Fibroblast of gingiva (primary cell): ENCODE results near the gene PPARA.

Source experiments
- DNase-seq: peaks from one replicate; pipeline ENCODE4 v3.0.0-alpha.2; 2011; ENCODE audit warnings: low read depth

PPARA gene

GRCh38 chr22:46290843-46291785, 140.8 kb downstream of the PPARA start:
- no peak for DNase-seq

DNA sequence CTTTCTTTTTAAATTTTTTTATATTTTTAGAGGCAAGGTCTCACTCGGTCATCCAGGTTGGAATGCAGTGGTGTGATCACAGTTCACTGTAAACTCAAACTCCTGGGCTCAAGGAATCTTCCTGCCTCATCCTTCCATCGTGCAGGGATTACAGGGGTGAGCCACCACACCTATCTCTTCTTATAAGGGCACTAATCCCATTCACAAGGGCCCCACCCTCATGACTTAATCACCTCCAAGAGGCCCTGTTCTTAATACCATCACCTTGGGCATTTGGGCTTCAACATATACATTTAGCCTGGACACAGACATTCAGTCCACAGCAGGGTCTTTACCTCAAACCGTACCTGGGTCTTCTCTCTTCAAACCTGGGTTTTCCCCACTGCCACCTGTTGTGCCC, 141.8 kb downstream of the PPARA start:
- no peak for DNase-seq

- no peak for DNase-seq
These were observed 142.4 kb downstream of the PPARA start for GRCh38 chr22:46292732-46293131.
